GM20431 (cell line): Measurements from ENCODE around the gene POLA2.
"Not testable (repeated sequence)": the region's sequence is repeated elsewhere in the genome, so short reads cannot be mapped to it uniquely, and the experiment has no call there.

Experiments used
- in situ Hi-C: fragments of 300-500 bp; cut with MseI, MboI; formaldehyde crosslinking; loops from one replicate; pipeline ENCODE4 v1.15.0; 2020; ENCODE audit warnings: low sequenced_read_pairs; ENCODE audit not compliant: unreplicated experiment

Gene POLA2

DNA sequence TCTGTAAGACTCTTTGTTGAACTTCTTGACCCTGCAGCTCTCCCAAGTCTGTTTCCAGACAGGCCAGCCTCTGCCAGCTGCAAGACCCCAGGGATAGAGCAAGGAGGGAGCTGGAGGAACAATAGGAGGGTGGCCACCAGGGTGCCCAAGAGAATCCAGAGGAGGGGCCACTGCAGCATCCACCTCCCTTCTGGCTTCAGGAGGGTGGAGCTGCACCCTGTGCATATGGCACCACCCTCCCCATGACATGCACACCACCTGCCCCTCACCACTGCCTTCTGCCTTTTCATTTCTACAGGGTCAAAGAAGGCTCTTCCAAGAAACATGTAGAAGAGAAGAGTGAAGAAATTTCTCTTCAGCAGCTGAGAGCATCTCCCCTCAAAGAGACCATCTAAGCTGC, 20.1 kb upstream of the POLA2 start:
- in situ Hi-C loops, result no loop called here

DNA sequence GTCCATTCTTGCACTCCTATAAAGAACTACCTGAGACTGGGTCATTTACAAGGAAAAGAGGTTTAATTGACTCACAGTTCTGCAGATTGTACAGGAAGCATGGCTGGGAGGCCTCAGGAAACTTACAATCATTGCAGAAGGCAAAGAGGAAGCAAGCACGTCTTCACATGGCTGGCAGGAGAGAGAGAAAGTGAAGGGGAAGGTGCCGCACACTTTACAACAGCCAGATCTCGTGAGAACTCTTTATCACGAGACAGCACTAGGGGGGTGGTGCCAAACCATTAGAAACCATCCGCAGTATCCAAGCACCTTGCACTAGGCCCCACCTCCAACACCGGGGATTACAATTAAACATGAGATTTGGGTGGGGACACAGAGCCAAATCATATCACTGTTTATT, 19.4 kb upstream of the POLA2 start:
- in situ Hi-C loops, result no loop called here

DNA sequence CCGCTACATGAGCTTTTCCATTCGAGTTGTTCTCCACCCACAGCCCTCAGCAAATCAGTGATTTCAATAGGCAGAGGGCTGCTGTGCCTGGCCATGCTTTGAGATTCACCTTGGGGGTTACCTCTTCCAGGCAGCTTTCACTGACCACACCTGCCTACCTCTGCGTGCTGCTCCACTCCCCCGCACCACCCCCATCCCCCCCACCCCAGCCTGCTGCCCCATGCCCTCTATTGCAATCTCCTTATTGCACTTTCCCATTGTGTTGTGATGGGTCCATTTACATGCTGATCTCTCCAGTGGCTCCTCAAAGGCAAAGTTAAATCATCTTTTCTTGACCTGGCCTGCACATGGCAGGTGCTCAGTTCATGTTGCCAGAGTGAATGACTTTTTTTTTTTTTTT, 18.0 kb upstream of the POLA2 start:
- in situ Hi-C loops, result no loop called here

DNA sequence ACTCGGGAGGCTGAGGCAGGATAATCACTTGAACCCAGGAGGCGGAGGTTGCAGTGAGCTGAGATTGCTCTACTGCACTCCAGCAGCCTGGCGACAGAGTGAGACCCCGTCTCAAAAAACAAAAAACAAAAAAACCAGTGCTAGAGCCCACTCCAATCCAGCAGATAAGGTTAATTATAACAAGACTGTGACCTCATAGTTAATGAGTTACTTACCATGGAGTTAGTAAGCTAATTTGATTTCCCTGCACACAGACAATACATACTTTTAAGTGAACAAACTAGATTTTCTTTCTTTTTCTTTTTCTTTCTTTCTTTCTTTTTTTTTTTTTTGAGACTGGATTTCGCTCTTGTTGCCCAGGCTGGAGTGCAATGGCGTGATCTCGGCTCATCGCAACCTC, 16.7 kb upstream of the POLA2 start:
- in situ Hi-C loops, result not testable (repeated sequence)

DNA sequence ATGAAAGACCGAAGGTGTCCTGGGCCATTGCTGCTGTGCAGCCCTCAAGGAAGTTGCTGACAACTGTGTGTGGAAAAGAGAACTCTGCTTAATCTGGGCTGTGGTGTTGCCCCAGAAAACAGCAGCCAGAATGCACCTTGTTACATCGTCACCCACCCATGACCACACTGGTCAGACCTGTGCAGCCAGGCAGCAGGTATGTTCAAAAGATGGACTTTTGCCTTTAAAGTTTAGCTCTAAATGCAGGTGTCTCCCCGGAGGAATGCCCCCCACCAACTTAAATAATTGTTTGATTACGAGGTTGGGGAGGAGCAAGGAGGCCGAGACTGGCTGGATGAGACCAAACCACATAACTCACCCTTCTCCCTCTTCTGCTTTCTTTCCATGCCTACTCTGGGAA, 15.3 kb upstream of the POLA2 start:
- in situ Hi-C loops, result no loop called here

DNA sequence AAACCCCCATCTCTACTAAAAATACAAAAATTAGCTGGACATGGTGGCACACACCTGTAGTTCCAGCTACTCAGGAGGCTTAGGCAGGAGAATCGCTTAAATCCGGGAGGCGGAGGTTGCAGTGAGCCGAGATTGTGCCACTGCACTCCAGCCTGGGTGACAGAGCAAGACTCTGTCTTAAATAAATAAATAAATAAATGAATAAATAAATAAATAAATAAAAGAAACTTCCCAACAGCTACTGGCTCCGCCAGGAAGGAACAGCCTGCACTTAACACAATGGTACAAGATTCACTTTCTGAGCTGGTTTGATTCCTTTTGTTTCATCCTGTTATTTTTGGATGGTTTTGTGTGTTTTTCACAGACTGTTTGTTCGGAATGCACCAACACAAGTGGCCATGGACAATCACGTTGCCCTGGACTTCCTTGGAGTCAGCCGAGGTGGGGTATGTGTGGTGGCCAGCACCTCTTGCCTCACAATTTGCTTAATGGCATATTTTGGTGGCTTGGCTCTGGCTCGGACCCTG, 13.5 kb upstream of the POLA2 start:
- in situ Hi-C loops, result not testable (repeated sequence)

DNA sequence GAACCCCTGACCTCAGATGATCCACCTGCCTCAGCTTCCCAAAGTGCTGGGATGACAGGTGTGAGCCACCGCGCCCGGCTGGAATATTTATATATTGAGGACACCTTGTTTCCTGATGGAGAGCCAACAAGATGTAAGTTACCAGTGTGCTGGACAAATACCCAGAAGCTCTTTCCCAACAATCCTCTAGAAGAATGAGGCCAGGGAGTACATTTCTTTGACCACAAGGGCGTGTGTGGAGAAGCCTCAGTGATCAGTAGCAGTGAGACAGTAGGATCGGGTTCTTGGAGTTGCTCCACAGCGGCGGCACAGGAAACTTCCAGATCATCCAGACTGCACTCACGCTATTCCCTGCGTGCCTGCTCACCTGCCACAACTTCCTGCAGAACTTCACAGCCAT, 10.3 kb upstream of the POLA2 start:
- in situ Hi-C loops, result no loop called here

DNA sequence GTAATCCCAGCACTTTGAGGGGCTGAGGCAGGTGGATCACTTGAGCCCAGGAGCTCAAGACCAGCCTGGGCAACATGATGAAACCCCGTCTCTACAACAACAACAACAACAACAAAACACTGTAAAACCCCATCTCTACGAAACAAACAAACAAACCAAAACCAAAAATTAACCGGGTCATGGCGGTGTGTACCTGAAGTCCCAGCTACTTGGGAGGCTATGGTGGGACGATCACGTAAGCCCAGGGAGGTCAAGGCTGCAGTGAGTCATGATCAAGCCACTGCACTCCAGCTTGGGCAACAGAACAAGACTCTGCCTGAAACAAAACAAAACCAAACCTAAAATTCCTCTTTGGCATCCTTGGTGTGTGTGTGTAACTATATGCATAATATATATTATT, 7.0 kb upstream of the POLA2 start:
- in situ Hi-C loops, result no loop called here

DNA sequence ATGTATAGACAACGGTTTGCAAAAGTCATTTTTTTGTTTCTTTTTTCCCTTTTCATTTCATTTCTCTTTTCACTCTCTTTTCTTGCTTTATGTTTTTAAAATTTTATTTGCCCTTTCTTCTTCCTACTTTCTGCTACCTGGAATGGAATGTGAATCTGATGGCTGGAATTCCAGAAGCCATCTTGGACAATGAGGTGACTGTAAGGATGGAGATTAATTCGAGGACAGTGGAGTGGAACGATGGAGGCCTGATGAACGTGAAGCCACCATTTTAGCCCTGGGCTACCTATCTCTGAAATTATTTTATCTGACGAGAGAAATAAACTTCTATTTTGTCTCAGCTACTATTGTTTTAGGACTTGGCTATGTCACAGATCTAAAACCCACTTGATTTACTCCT, 2.8 kb upstream of the POLA2 start:
- in situ Hi-C loops, result no loop called here

DNA sequence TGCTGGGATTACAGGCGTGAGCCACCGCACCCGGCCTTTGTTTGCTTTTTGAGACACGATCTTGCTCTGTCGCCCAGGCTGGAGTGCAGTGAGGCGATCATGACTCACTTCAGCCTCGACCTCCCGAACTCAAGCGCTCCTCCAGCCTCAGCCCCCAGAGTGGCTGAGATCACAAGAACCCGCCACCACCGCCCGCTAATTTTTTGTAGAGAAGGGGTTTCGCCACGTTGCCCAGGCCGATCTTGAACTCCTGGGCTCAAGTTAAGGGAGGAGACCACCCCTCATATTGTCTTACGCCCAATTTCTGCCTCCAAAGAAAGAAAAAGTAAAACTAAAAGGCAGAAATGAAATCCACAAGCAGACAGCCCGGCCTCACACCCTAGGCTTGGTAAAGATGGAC, 1.5 kb upstream of the POLA2 start:
- in situ Hi-C loops, result no loop called here

DNA sequence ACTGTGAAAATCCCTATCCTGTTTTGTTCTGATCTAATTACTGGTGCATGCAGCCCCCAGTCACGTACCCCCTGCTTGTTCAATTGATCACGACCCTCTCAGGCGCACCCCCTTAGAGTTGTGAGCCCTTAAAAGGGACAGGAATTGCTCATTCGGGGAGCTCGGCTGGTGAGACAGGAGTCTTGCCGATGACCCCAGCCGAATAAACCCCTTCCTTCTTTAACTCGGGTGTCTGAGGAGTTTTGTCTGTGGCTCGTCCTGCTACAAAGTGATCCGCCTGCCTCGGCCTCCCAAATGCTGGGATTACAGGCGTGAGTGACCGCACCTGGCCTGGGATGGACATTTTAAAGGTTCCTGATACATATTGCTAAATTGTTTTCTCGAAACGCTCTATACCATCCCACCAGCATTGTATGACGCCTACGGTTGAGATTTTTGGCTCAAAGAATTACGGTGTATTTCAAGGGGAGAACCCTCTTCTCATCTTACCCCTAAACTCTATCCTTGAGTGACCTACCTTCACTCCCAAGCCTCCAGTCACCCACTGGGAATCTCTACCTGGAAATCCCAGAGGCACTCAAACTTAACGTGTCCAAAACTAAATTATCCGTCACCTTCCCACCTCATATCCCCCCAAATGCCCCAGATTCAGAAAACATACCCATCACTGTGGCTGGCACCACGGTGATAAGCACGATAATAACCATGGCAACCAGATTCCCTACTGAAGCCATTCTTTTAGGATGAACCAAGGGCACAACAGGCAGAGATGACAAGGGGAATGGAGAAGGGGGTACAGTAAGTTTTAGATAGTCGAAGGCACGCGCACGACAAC, 789 bp upstream of the POLA2 start:
- in situ Hi-C loops, result no loop called here

DNA sequence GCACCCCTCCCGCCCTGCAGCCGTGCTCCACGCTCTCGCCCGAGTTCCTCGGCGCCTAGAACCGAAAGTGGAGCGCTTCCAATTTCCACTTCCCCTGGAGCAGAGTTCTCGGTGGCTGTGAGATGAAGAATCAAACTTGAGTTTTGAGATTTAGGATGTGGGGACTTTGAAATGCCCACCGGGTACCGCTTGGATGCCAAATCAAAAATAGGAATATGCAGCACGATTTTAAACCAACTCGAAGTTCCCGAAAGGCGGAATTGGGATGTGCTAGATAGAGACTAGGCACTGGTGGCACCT, 569 bp downstream of the POLA2 start:
- in situ Hi-C loops, result no loop called here

DNA sequence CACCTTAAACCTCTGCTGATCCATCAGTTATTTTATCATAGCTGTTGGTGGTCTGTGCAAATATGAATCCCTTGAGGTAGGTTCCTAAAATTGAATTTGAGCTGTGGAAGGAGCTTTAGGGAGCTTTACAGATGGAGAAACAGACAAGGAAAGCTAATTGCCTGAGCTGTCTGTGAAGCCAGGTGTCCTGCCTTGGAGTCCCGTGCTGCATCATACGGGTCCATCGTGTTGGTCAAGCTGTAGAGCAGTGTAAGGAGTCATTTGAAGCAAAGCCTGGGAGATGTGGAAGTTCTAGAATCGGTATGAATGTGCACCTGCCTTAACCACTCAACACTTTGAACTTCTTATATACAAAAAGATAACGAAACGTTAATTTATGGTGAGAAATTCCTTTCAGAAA, 1.0 kb downstream of the POLA2 start:
- in situ Hi-C loops, result no loop called here

DNA sequence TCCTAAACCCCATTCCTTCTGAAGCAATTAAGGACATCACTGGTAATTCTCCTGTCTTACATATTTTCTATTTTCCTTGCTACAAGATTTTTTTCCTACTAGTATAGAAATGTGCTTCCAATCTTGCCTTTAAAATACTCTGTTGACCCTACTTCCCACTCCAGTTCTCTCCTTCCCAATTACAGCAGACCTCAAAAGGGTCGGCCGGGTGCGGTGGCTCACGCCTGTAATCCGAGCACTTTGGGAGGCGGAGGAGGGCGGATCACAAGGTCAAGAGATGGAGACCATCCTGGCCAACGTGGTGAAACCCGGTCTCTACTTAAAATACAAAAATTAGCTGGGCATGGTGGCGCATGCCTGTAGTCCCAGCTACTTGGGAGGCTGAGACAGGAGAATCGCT, 3.0 kb downstream of the POLA2 start:
- in situ Hi-C loops, result not testable (repeated sequence)

DNA sequence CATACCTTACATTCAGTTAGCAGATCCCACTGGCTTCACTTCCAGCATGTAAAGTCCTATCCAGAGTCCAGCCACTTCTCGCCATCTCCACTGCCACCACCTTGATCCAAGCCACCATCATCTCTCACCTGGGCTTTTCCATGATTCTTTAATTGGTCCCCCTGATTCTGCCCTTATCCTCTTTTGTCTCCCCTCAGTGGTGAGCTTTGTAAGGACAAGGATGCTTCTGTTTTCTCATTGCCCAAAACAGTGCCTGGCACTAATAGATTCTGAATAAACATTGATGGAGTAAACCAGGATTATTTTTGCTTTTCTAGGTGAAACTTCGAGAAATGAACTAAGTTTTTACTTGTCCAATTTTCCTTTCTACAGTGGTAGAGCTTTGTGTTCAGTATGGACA, 4.4 kb downstream of the POLA2 start:
- in situ Hi-C loops, result no loop called here

DNA sequence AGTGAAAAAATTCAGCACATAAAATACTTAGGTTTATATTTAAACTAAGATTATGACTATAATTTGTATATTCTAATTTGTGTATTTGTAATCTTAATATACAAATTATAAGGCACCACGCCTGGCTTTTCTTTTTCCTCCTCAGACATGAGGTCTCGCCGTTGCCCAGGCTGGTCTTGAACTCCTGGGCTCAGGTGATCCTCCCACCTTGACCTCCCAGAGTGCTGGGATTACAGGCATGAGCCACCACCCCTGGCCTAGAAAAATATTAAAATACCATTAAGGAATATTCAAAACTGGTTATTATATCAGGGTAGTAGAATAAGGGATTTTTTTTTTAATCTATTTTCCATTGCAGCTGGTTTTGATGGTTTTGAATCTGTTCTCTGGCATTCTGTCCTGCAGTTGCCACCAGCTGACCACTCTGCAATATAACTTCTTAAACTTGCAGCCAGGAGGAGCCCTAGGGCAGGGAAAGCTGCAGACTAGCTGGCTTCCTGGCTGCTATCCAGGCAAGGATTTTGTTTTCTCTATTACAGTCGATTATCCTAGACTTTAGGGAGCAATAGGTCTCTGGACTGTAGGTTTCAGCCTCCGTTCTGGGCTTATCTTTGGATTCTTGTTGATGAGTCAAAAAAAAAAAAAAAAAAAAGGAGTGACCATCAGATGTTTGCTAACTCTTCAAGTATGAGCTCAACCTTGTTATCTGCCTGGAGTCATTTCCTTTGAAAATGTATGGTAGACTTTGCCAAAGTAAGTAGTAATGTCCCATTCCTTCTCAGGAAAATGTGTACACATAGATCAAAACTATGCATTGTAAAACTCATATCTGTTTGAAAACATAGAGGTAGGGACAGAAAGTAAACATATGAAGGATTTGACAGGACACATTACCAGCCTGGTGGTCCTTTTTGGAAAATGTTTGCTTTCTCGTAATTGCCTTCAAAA, 13.2 kb downstream of the POLA2 start:
- in situ Hi-C loops, result no loop called here

DNA sequence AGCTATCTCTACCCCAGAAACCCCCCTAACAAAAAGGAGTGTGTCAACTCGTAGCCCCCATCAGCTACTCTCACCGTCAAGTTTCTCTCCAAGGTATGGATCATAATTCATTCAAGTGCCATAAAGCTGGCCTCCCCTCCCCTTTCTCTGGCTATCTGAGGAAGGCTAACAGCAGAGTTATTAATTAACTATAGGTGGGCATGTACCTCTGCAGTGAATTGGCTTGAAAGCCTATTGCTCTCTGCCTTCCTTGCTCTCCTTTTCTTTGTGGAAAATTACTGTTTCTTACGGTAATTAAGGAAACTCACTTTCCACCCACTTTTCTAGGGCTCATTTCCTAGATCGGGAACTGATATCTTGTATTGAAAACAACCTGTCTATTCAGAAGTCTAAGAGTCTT, 14.1 kb downstream of the POLA2 start:
- in situ Hi-C loops, result no loop called here

DNA sequence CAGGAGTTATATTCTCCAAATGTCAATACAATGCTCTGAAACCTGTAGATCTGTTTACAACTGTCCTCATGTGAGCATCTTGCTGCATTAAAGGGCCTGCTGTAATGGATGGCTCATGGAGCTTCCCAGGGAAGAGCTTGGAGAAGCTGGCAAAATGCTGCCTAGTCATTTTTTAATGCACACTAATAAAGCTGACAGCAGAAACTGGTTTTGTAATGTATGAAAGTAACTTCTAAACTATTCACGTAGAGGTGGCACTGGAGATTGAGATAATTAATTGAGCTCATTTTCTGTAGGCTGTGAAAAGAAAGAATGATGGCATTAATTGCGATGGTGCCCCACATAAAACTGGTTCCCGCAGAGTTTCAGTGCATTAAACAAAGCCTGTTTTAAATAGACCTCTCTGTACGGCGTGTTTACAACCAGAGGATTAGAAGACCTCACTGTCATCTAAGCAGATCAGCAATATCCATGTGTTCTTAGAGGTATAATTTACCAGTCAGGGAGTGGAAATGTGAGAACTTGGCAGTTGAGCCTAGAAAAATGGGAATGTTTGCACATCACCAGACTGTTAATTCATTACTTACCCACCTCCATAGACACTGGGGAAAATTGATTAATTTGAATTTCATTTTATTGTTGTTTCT, 16.0 kb downstream of the POLA2 start:
- in situ Hi-C loops, result no loop called here

DNA sequence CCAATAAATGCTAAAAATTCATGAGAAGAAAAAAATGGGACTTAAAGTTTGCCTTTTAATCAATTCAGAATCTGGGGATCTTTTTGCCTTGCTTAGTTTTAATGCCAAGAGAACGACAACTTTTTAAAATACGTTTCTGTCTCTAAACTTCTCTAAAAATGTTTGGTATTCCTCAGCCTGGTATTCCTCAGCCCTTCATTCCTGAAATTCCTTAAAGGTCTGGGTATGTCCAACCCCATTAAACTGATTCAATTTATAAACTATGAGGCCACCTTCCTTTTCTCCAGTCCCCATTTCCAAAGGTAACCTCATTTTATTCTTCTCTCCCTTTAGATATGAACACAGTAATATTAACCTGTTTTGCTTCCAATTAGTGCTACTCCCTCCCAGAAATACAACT, 16.6 kb downstream of the POLA2 start:
- in situ Hi-C loops, result no loop called here

DNA sequence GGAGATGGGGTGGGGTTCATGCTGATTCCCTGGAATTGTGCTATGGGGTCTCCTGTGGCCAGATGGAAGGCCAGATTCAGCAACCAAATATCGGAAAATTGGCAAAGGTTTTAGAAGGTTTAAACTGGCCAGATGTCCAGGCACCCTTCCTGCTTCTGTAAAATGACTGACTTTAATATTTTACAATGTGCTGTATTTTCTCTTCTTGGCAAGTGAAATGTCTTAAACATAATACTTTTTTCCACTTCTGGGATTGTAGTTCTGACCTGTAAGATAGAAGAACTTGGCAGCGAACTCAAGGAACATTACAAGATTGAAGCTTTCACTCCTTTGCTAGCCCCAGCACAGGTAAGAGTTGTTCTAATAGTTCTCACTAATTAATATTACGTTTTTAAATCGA, 17.5 kb downstream of the POLA2 start:
- in situ Hi-C loops, result no loop called here
